Large intestine (tissue), 3 donors: ENCODE results near the gene DNM3. TPM values are rescaled to one million over a fixed set of nuclear protein-coding genes. Genes with fewer than 3 reads are reported as not detected.

Experiments
- DNase-seq, 2 donors: peaks; one replicate each; pipeline versions ENCODE4 v3.0.0 to v3.0.0-alpha.2; 2013
- H3K27ac ChIP-seq: one replicate; pipeline ENCODE4 v1.5.1; 2013; ENCODE audit warnings: low read length
- H3K27me3 ChIP-seq: 2 replicates; pipeline ENCODE4 v1.6.1; 2013; ENCODE audit warnings: low read length; ENCODE audit not compliant: control insufficient read depth, insufficient read depth
- H3K36me3 ChIP-seq: 2 replicates; pipeline ENCODE4 v1.6.1; 2013; ENCODE audit warnings: low read length; ENCODE audit not compliant: control insufficient read depth, insufficient read depth
- H3K4me1 ChIP-seq: one replicate; pipeline ENCODE4 v1.6.1; 2013; ENCODE audit warnings: low read length; ENCODE audit not compliant: control insufficient read depth, insufficient read depth
- H3K4me3 ChIP-seq: one replicate; pipeline ENCODE4 v1.5.1; 2013; ENCODE audit warnings: low read length
- H3K9me3 ChIP-seq: one replicate; pipeline ENCODE4 v1.6.1; 2013; ENCODE audit warnings: mild to moderate bottlenecking, low read depth, low read length, moderate library complexity; ENCODE audit not compliant: control insufficient read depth
- WGBS: methylation state at CpG from one replicate; pipeline ENCODE4 v1.1.5; 2013; ENCODE audit warnings: low lambda C conversion rate; ENCODE audit not compliant: insufficient coverage; 5-methylcytosine and 5-hydroxymethylcytosine counted together
- polyA plus RNA-seq: library from polyadenylated mRNA; unstranded; fragments of 120-200 nt; gene quantifications from one replicate; pipeline ENCODE4 v1.2.1, GENCODE V29; 2013

The DNM3 gene
- polyA plus RNA-seq, 1 donor = 2.2 TPM

GRCh38 chr1:172378109-172378760, 536.9 kb downstream of the DNM3 start:
- no CpG with 5 or more reads among the region's 1 CpG for WGBS
- Histone ChIP-seq H3K4me3 (no peak overlapping the region), H3K9me3 (no peaks in the 10 kb centered on the region), H3K36me3 (no peaks in the 10 kb centered on the region), H3K27ac (no peak overlapping the region), H3K4me1 (peaks cover 7% of the 10 kb centered on the region), H3K27me3 (no peaks in the 10 kb centered on the region)
- DNase-seq = no peak

GRCh38 chr1:172380441-172381244, 539.3 kb downstream of the DNM3 start:
- Histone ChIP-seq H3K9me3 (no peaks in the 10 kb centered on the region), H3K4me1 (peaks cover 7% of the 10 kb centered on the region), H3K4me3 (no peak overlapping the region), H3K27me3 (no peaks in the 10 kb centered on the region), H3K36me3 (no peaks in the 10 kb centered on the region), H3K27ac (no peak overlapping the region)
- 50% methylated on average over 2 of the region's 6 CpGs for WGBS
- no peak for DNase-seq

GRCh38 chr1:172381946-172382345, 540.6 kb downstream of the DNM3 start:
- H3K4me1 ChIP-seq = peaks cover 7% of the 10 kb centered on the region
- no peak overlapping the region for H3K4me3 ChIP-seq
- H3K36me3 ChIP-seq = no peaks in the 10 kb centered on the region
- no CpG with 5 or more reads among the region's 2 CpGs for WGBS
- no peaks in the 10 kb centered on the region for H3K9me3 ChIP-seq
- H3K27ac ChIP-seq = peak overlapping the region; percentile 41
- DNase-seq = no peak
- no peaks in the 10 kb centered on the region for H3K27me3 ChIP-seq

- Histone ChIP-seq H3K4me3 (no peak overlapping the region), H3K27ac (peak overlapping the region; percentile 41), H3K36me3 (no peaks in the 10 kb centered on the region), H3K27me3 (no peaks in the 10 kb centered on the region), H3K4me1 (peaks cover 7% of the 10 kb centered on the region), H3K9me3 (no peaks in the 10 kb centered on the region)
- WGBS = no CpG with 5 or more reads among the region's 1 CpG
- DNase-seq = no peak
Observed at GRCh38 chr1:172382406-172382805, 541.1 kb downstream of the DNM3 start.

GRCh38 chr1:172382990-172383389, 541.7 kb downstream of the DNM3 start:
- no peak overlapping the region for H3K4me3 ChIP-seq
- peak overlapping the region; percentile 41 for H3K27ac ChIP-seq
- whole genome bisulfite sequencing = 94% methylated on average over 2 of the region's 4 CpGs
- peaks cover 7% of the 10 kb centered on the region for H3K4me1 ChIP-seq
- no peaks in the 10 kb centered on the region for H3K27me3 ChIP-seq
- no peak for DNase-seq
- H3K9me3 ChIP-seq = no peaks in the 10 kb centered on the region
- H3K36me3 ChIP-seq = no peaks in the 10 kb centered on the region

- DNase-seq = peak in 1 of 2 donors; percentile 35
- Histone ChIP-seq H3K9me3 (no peaks in the 10 kb centered on the region), H3K27me3 (no peaks in the 10 kb centered on the region), H3K36me3 (no peaks in the 10 kb centered on the region), H3K4me1 (peaks cover 7% of the 10 kb centered on the region), H3K4me3 (no peak overlapping the region), H3K27ac (peak overlapping the region; percentile 41)
- WGBS = 71% methylated on average over 1 of the region's 3 CpGs
Observed at GRCh38 chr1:172383536-172383935, 542.2 kb downstream of the DNM3 start.

- Histone ChIP-seq H3K4me3 (no peak overlapping the region), H3K27ac (no peak overlapping the region), H3K9me3 (no peaks in the 10 kb centered on the region), H3K36me3 (no peaks in the 10 kb centered on the region), H3K27me3 (no peaks in the 10 kb centered on the region), H3K4me1 (peaks cover 7% of the 10 kb centered on the region)
- no peak for DNase-seq
- WGBS = no CpG with 5 or more reads among the region's 1 CpG
Observed at GRCh38 chr1:172384656-172385055, 543.4 kb downstream of the DNM3 start.

GRCh38 chr1:172386046-172386445, 544.7 kb downstream of the DNM3 start:
- no CpG with 5 or more reads among the region's 2 CpGs for WGBS
- peaks cover 10% of the 10 kb centered on the region for H3K4me1 ChIP-seq

GRCh38 chr1:172388490-172388889, 547.2 kb downstream of the DNM3 start:
- Histone ChIP-seq H3K4me3 (no peak overlapping the region), H3K9me3 (no peaks in the 10 kb centered on the region), H3K4me1 (peaks cover 3% of the 10 kb centered on the region), H3K36me3 (no peaks in the 10 kb centered on the region), H3K27ac (no peak overlapping the region), H3K27me3 (no peaks in the 10 kb centered on the region)
- DNase-seq = no peak
- 100% methylated on average over 1 of the region's 8 CpGs for WGBS

More at GRCh38 chr1:172386046-172386445, 544.7 kb downstream of the DNM3 start:
- DNase-seq = no peak
- Histone ChIP-seq H3K27ac (no peak overlapping the region), H3K36me3 (no peaks in the 10 kb centered on the region), H3K4me3 (no peak overlapping the region), H3K9me3 (no peaks in the 10 kb centered on the region), H3K27me3 (no peaks in the 10 kb centered on the region)

GRCh38 chr1:172390301-172390682, 549.0 kb downstream of the DNM3 start:
- Histone ChIP-seq H3K4me1 (peaks cover 11% of the 10 kb centered on the region), H3K9me3 (no peaks in the 10 kb centered on the region), H3K27me3 (no peaks in the 10 kb centered on the region), H3K36me3 (no peaks in the 10 kb centered on the region), H3K4me3 (no peak overlapping the region), H3K27ac (no peak overlapping the region)
- WGBS = 83% methylated on average over 1 of the region's 3 CpGs
- DNase-seq = no peak
